Umbilical cord (tissue), 2 donors: ENCODE data around the gene IFI6. TPM values are rescaled to one million over a fixed set of nuclear protein-coding genes. Genes with fewer than 3 reads are reported as not detected.

ENCODE experiments used
- DNase-seq: peaks from one replicate; pipeline ENCODE4 v3.0.0-alpha.2; 2015; ENCODE audit warnings: low spot score
- total RNA-seq: library from RNA; depleted of rRNA; stranded (reverse); fragments of >200 nt; gene quantifications from one replicate; pipeline ENCODE4 v1.2.3, GENCODE V29; 2014; ENCODE audit warnings: low replicate concordance; ENCODE audit not compliant: insufficient read depth

Gene IFI6
- total RNA-seq, 1 donor from 2014 or later: 132 TPM

GRCh38 chr1:27672750-27673112 lies 739 bp upstream of the IFI6 start:
- no peak for DNase-seq

DNA sequence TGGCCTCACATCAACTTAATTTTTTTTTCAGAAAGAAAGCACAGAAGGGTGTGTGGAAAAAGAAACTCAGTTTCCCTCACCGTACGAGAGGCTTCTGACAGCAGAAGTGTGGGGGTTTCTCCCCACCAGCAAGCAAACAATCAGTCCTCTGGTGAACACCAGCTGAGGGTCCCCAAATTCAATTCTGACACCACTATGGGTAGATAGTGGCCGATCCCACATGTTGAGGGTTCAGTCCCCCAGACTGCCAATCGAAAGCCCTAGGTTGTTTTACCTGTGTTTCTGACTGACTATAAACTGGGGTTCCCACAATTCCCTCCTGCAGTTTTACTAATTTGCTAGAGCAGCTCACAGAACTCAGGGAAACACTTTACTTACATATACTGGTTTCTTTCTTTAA lies 2.1 kb downstream of the IFI6 start:
- DNase-seq: no peak

- peak; percentile 60 for DNase-seq
Measured at GRCh38 chr1:27668808-27669723, 2.9 kb downstream of the IFI6 start.

GRCh38 chr1:27668121-27668807 lies 3.7 kb downstream of the IFI6 start:
- no peak for DNase-seq

DNA sequence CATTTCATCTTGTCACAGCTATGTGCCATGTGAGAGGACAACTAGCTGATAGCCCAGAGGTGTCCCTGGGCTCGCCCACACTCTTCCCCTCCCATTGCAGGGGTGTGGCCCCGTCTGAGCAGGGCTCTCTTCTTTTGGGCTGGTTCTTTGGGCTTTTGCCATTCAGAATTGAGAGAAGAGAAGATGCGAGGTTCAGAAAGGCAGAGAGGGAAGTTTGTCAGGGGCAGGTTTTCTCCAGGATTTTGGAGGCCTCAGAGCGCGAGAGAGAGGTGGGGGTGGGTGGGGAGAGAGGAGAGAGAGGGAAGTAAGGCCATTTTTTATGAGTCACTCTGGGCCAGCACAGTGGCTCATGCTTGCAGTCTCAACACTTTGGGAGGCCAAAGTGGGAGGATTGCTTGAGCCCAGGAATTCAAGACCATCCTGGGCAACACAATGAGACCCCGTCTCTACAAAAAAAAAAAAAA lies 5.2 kb downstream of the IFI6 start:
- no peak for DNase-seq

DNA sequence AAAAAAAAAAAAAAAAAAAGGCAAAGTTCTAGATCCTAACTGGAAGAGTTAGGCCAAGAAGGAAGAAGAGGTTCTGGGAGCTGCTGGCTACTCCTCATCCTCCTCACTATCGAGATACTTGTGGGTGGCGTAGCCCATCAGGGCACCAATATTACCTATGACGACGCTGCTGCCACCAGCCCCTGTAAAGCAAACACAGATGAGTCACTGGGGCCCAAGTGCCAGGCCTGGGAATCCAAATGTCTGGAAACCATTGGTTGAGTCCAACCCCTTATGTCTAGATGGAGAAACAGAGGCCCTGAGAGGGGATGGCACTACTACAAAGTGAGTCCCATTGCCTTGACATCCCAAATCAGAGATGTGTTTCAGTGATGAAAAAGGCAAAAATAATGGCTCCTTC lies 5.7 kb downstream of the IFI6 start:
- no peak for DNase-seq

GRCh38 chr1:27665016-27665651 lies 6.9 kb downstream of the IFI6 start:
- no peak for DNase-seq

DNA sequence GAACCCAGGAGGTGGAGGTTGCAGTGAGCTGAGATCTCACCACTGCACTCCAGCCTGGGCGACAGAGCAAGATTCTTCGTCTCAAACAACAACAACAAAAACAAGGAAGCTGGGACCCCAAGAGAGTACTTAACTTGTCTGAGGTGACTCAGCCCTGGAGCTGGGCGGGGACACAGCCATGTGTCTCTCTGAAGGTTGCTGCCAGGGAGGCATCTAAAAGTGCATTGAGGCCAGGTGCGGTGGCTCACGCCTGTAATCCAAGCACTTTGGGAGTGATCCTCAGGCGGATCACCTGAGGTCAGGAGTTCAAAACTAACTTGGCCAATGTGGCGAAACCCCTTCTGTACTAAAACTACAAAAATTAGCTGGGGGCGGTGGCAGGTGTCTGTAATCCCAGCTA lies 7.7 kb downstream of the IFI6 start:
- DNase-seq: no peak

GRCh38 chr1:27662707-27663393 lies 9.1 kb downstream of the IFI6 start:
- peak; percentile 92 for DNase-seq

- DNase-seq: no peak
Measured at GRCh38 chr1:27662261-27662660, 9.7 kb downstream of the IFI6 start.

DNA sequence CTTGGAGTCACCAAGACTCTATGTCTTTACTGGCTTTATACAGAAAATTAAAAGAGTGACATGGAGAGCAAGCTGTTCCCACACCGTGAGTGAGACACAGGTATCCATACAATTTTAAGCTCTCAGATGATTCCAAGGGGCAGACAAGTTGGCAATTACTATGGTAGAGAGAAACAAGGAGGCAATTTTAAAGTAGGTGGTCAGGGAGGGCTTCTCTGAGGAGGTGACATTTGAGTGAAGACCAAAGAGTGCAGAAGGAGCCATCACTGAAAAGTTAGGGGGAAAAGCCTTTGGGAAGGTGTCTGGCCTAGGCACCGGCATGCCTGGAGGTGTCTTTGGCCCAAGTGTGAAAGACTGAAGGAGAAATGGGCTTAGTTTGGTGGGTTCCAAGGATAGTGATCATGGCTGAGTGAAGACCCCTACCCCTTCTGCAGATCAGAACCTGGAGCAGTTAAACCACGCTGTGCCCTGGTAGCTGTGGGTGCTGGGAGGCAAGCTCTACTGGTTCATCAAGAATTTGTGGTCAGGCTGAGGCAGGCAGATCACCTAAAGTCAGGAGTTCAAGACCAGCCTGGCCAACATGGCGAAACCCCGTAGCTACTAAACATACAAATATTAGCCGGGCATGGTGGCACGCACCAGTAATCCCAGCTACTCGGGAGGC lies 10.4 kb downstream of the IFI6 start:
- DNase-seq: no peak

DNA sequence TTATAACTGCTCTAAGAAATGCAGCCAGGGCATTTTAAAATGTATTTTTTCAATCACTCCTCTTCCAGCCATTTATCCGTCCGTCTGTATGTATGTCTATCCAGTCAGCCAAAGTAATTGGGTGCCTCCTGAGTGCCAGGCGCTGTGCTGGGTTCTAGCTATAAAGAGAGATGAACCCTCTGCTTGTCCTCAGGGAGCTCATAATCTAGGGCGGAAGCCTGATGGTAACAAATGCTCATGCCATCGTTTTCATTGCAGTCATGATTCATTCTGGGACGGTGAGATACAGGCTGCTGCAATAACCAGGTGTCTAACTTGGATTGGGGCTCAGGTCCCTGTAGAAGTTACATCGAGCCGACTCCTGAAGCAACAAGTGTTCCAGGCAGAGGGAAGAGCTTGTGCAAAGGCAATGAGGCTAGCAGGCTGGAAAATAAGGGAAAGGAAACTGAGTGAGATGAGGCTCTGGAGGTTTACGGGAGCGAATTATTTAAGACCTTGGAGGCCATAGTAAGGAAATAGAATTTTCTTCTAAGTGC lies 11.6 kb downstream of the IFI6 start:
- DNase-seq: no peak

DNA sequence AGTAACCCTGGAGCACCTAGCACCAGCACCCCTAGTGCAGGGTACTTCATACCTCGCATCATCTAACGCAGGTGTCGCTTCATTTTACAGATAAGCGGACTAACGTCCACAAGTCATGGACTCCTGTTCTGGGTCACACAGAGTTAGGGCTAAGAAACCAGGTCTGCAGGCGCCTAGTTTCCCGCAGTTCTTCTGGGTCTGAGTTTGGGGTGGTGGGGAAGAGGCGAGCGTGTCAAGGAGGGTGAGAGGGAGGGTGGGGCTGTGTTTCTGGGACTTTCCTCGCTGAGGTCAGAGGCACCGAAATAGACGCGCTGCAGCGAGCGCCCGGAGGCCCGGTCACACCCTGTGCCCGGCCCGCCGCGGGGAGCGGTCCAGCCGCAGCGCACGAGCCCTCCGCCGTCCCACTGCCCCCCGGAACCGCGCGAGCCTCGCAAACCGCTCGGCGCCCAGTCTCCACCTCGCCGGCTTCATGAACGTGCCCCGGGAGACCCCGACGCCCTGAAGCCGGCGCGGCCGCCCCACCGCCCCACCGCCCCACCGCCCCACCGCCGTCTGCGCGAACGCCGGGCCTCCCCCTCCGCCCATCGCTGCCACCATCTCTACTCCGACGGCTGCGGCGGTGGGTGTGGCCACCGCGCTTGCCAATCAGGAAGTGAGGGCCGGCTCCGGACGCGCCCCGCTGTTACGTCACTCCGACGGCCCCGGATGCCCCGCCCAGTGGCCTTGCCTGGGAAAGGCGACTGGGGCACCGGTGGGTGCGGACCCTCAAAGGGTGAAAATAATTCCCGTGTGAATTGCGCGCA lies 12.3 kb downstream of the IFI6 start:
- DNase-seq: peak; percentile 89

GRCh38 chr1:27658951-27659496 lies 13.0 kb downstream of the IFI6 start:
- DNase-seq: no peak

DNA sequence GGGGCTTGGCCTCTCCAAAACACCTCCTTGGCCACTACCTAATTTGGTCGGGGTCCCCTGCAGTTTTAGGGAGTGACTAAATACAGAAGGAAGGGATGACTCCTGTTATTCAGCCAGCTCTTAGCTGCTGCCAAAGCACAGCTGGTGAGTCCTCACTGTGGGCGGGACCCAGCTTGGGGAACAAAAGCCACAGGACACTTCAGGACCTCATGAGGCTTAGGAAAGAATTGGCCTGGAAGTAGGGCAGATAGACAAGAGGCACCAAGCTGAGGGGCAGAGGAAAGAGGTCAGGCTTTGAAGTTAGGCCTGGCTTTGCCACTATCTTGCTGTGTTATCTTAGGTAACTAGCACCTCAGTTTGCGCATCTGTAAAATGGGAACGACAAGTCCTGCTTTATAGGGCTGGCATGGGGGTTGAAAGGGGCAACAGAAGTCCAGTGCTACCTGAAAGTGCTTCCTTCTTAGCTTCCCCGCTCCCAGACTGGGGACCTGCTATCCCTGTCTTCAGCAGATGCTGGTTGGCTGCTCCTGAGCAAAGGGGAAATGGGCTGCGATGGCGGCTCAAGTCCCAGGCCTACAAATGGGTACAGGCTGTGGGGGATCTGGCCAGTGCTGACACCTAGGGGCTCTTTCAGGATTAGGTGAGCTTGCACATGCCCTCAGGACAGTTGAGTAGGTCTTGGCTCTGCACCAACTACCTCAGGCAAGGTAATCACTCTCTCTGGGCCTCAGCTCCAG lies 15.7 kb downstream of the IFI6 start:
- no peak for DNase-seq

DNA sequence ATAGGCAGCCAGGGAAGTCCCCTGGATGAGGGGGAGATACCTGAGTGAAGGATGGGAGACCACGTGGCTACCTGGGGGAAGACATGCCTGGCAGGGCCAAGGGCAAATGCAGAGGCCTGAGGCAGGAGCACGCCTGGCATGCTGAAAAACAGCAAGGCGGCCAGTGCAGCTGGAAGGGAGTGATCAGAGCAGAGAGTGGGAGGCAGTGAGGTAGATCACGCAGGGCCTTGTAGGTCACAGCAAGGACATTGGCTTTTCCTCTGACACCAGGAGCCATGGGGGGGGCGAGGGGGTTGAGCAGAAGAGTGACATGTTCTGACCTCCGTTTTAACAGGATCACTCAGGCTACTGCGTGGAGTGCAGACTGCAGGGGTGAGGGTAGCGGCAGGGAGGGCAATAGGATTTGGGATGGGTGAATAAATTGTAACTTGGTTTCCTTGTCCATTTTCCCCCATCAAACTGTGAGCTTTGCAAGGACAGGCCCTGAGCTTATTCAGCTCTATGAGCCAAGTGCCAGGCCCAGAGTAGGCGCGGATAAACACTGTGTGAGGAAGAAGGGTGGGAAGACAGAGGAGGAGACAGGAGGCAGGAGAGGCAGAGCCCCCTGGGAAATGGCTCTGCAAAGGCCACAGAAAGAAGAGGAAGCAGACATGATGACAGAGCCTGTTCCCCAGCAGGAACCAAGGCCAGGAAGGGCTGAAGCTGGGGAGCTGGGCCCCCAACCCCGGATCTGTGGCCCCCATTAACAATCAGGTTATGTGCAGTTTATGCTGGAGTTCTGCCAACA lies 16.6 kb downstream of the IFI6 start:
- DNase-seq: no peak

DNA sequence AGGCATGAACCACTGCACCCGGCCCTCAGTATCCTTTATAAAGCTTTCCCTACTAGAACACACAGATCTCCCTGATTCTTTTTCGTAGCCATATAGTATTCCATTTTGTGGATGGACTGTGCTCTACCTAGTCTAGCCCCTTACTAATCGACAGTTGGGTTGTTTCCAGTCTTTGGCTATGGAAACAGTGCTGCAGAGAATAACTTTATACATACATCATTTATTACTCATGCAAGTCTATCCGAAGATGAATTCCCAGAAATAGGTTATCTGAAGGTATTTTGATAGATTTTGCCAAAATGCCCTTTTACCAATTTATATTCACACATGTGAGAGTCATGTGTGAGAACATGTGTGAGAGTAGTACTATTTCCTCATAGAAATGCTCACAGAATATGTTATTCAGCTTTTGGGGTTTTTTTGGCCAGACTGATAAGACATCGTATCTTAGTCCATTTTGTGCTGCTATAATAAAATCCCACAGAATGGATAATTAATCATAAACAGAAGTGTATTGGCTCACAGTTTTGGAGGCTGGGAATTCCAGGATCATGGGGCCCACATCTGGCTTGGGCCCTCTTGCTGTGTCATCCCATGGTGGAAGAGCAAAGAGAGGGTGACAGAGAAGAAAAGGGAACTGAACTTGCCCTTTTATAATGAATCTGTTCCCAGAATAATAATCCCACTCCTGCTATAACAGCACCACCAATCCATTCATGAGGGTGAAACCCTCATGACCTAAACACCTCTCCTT lies 19.7 kb downstream of the IFI6 start:
- DNase-seq: no peak
